RPMI7951 (cell line): Measurements from ENCODE around the gene SYT1. TPM values are rescaled to one million over a fixed set of nuclear protein-coding genes. Genes with fewer than 3 reads are reported as not detected.
"Not testable (repeated sequence)": the region's sequence is repeated elsewhere in the genome, so short reads cannot be mapped to it uniquely, and the experiment has no call there.

ENCODE experiments used
- DNase-seq: peaks from one replicate; pipeline ENCODE4 v3.0.0-alpha.2; 2012; ENCODE audit warnings: low read depth
- total RNA-seq: library from RNA; depleted of rRNA; stranded (reverse); fragments of >200 nt; shearing (Covaris generic); gene quantifications from 2 replicates; pipeline ENCODE4 v1.2.3, GENCODE V29; 2014

The SYT1 gene
- total RNA-seq, 1 experiment from 2014 or later: 5.9 TPM

GRCh38 chr12:78966926-78967325, 102.4 kb downstream of the SYT1 start:
- no peak for DNase-seq

- no peak for DNase-seq
These were observed 103.7 kb downstream of the SYT1 start for GRCh38 chr12:78968226-78968625.

GRCh38 chr12:78970041-78970440, 105.5 kb downstream of the SYT1 start:
- DNase-seq: no peak

GRCh38 chr12:78977304-78977867, 112.8 kb downstream of the SYT1 start:
- DNase-seq: peak; percentile 8

GRCh38 chr12:78994168-78994791, 129.7 kb downstream of the SYT1 start:
- no peak for DNase-seq

DNA sequence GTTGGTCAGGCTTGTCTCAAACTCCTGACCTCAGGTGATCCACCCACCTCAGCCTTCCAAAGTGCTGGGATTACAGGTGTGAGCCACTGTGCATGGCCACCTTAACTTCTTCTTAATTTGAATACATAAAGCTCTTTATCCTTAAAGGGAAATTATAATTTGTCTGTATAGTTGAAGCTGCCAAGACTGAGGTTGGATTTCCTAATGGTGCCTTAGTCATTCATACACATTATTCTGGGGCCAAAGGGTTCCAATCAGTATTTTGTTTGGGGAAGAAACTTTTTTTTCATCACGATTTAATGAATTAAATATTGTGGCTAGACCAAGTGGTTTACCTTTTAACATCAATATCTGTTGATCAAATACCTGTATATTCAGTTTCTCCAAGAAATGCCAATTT, 135.9 kb downstream of the SYT1 start:
- no peak for DNase-seq

- no peak for DNase-seq
These were observed 136.8 kb downstream of the SYT1 start for GRCh38 chr12:79001404-79001803.

GRCh38 chr12:79006306-79006705, 141.7 kb downstream of the SYT1 start:
- DNase-seq: peak; percentile 15

DNA sequence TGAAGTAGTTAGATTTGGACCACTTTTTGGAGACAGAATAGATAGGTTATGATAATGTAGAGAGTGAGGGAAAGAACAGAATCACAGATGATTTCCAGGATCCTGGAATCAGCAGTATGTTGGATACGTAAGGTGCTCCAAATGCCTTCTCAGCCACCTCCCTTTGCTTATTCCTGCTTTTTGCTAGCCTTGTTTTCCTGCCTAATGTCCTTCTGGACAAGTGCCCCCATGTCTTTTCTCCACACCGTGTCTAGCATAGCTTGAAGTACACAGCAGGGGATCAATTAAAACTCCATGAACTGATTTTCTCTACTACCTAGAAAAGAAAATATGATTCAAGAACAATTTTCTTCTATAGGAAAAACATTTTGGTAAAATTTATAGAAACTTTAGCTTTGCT, 144.0 kb downstream of the SYT1 start:
- no peak for DNase-seq

- no peak for DNase-seq
These were observed 148.1 kb downstream of the SYT1 start for GRCh38 chr12:79012636-79013035.

- no peak for DNase-seq
These were observed 151.6 kb downstream of the SYT1 start for GRCh38 chr12:79016181-79016580.

GRCh38 chr12:79019672-79020071, 155.1 kb downstream of the SYT1 start:
- no peak for DNase-seq

DNA sequence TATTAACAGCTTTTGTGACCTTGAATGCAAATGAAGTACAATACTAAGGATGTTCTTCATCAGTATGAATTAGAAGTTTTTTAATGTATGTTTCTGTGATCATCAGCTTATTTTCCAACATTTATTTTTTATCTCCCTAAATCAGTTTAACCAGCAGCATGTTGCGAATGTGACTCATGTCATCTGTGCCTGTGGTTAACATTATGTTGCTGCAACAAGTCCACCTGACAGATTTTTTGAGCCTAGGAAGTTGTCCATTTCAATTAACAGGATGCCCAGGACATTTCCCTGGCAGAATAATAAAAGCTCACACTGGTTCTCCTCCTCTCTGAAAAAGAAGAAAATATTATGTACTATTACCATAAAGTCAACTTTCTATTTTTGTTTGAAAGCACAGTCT, 155.5 kb downstream of the SYT1 start:
- peak; percentile 45 for DNase-seq

DNA sequence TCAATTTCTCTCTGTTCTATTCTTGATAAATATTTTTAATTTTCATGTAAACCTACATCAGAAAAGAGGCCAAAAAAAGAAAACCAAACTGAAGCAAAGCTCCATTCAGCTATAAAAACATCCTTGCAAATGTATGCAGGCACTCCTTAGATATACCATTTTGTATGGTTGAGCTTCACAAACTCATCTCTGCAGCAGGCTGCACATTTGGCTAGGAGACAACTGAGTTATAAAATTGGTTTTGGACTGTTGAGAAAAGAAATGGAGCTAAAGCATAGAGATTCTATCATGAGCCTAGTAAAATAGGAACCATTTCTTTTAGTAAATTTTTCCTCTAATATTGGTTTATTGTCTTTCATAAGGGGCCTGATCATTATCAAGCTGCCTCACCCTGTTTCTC, 156.4 kb downstream of the SYT1 start:
- no peak for DNase-seq

DNA sequence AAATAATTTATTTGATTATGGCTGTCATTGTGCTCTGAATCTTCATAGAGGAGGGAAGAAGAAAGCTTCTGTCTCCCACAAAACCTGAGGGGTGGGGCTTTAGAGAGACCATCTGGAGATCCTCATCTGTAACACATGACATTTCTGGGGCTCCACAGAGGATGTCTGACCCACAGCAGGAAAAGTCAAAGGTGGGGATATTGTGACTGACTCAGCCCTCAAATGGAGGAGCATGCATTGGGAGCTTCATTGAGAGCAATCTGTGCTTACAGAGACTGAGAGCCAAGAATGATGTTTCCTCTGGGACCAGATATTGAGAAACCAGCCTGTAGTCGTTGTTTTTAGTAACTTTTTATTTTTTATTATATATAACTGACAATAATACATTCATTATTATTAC, 158.7 kb downstream of the SYT1 start:
- DNase-seq: no peak

DNA sequence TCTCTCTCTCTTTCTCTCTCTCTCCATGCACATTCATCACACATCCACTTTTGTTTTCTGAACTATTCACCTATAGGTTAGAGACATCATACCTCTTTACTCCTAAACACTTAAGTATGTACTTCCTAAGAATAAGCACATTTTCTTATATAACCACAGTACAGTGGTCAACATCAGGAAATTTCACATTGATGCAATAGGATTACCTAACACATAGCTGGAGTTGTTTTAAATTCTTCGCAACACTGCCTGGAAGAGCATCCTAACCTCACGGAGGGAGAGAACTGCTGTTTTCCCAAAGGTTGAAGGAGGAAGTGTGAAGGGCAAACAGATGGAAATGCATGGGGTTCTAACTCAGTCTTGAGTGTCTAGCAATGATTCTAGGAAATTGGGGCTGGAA, 159.2 kb downstream of the SYT1 start:
- DNase-seq: no peak

DNA sequence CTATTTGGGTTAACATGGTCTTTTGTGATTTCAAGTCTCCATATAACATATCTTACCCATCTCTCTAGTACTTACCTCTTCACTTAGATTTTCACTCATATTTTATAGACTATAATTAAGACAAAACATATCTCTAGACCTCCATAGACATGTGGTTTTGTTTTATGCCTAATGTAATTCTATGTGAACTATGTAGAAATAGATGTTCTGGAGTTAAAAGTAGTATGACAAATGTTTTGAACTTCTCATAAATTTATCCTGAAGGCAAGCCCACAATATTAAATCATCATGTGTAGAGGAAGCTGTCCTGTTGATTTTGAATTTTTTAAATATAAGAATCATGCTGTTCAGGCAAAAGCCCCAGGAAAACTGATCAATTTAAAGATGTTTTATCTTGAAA, 169.2 kb downstream of the SYT1 start:
- DNase-seq: no peak

- DNase-seq: not testable (repeated sequence)
These were observed 180.2 kb downstream of the SYT1 start for GRCh38 chr12:79044748-79045147.

DNA sequence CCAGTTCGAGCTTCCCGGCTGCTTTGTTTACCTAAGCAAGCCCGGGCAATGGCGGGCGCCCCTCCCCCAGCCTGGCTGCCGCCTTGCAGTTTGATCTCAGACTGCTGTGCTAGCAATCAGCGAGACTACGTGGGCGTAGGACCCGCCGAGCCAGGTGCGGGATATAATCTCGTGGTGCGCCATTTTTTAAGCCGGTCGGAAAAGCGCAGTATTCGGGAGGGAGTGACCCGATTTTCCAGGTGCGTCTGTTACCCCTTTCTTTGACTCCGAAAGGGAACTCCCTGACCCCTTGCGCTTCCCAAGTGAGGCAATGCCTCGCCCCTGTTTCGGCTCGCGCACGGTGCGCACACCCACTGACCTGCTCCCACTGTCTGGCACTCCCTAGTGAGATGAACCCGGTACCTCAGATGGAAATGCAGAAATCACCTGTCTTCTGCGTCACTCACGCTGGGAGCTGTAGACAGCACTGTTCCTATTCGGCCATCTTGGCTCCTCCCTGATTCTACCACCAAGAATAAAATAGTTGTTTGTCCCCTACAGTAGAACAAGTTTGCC, 180.7 kb downstream of the SYT1 start:
- not testable (repeated sequence) for DNase-seq

GRCh38 chr12:79046021-79046420, 181.4 kb downstream of the SYT1 start:
- no peak for DNase-seq

DNA sequence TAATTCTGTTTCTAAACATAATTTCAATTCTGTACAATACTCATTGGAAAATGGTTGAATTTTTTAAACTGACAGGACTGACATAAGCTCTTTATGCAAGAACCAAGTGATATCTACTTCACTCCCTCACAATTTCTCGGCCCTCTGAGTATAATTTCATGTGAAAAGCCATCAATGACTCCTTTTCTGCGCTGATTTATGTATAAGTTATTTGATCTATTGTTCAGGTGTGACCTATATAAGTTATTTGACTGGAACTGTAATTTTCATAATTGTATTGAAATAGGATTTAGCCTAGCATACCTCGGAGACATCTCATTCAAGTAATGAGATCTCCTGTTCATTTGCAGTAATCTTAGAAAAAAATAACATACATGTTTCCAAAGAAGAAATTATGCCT, 184.4 kb downstream of the SYT1 start:
- DNase-seq: no peak

- DNase-seq: no peak
These were observed 188.8 kb downstream of the SYT1 start for GRCh38 chr12:79053394-79053793.

GRCh38 chr12:79055926-79056674, 191.5 kb downstream of the SYT1 start:
- DNase-seq: peak; percentile 66
